Inflammatory macrophage treated with lipopolysaccharide for 1 hour (primary cell): ENCODE results near the gene WDR88.
"Not testable (repeated sequence)": the region's sequence is repeated elsewhere in the genome, so short reads cannot be mapped to it uniquely, and the experiment has no call there.

ENCODE experiments used
- DNase-seq, 2 donors: peaks; one replicate each; pipeline ENCODE4 v3.0.0-alpha.2; 2020 to 2022

WDR88 gene

GRCh38 chr19:33214596-33214995, 82.7 kb downstream of the WDR88 start:
- peak in 1 of 2 donors; percentile 30 for DNase-seq

- no peak for DNase-seq
Measured at GRCh38 chr19:33215438-33216197, 83.7 kb downstream of the WDR88 start.

DNA sequence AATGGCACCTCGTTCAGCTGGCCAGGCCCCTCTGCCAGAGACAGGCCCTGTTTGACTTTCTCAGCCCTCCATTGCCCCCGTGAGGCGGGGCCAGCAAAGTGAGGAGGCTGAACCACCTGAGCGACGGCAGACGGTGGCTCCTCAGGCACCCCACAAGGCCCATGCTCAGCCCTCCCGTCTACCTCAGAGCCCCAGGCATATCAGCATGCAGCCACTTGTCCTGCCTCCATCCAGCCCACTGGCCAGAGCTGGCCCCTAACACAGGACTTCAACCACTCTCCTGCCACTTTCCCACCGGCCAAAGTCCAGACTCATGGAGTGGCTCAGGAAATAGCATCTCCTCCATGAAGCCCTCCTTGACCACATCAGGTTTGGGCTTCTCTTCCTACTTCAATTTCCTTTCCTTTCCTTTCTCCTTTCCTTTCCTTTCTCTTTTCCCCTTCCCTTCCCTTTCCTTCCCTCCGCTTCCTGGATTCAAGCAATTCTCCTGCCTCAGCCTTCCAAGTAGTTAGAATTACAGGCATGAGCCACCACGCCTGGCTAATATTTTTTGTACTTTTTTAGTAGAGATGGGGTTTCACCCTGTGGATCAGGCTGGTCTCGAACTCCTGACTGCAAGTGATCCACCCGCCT, 84.4 kb downstream of the WDR88 start:
- no peak for DNase-seq

DNA sequence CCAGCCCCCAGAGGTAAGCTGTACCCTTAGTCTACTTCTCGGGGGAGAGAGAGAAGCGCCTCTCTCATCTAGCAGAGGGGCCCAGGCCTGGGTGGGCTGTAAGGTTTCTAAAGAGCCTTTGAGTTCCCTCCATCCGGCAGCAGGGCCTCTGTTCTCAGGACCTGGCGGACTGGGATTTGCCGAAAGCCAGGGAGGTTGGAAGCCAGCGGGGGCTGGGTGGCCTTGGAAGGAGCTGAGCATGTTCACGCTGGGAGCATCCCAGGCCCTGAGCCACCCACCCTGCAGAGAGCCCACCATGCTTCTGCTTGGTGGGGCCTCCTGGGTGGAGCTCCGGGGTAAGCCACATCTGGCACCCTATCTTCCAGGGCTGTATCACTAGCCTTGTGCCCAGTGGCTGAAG, 86.0 kb downstream of the WDR88 start:
- no peak for DNase-seq

- no peak for DNase-seq
Measured at GRCh38 chr19:33219261-33219815, 87.4 kb downstream of the WDR88 start.

DNA sequence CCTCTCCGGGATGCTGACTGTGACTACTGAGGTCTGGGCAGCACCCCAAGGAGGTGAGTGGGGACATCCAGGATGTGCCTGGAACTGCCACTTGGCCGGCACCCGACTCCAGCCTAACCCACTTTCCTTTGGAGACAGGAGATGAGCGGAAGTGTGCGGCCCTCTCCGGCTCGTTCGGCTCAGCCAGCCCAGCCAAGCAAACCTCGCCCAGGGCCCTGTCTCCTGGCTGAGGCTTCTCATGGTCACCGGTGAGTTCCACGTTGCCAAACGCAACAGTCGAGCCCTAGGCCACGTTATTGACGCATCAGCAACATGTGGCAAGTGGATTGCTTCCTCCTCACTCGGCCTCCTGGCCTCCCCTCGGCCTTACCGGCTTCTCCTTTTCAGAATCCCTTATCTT, 88.2 kb downstream of the WDR88 start:
- no peak for DNase-seq

- no peak for DNase-seq
Measured at GRCh38 chr19:33220735-33221134, 88.8 kb downstream of the WDR88 start.

DNA sequence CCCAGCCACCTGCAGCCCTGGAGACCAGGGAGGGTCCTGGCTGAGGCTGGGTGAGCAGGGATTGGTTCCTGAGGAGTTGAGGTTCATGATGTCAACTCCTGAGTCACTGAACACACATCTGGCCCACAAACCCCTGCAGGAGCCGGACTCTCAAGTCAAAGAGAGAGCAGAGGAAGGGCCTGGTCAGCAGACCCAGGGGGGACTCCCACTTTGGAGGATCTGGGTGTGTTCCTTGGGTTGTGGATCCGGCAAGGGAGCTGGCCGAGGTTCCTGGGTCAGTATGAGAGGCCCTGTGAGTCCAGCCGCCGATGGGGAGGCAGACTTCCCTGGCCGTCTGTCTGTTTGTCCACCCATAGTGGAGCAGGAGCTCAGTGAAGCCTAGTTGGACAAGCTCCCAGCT, 89.7 kb downstream of the WDR88 start:
- no peak for DNase-seq

DNA sequence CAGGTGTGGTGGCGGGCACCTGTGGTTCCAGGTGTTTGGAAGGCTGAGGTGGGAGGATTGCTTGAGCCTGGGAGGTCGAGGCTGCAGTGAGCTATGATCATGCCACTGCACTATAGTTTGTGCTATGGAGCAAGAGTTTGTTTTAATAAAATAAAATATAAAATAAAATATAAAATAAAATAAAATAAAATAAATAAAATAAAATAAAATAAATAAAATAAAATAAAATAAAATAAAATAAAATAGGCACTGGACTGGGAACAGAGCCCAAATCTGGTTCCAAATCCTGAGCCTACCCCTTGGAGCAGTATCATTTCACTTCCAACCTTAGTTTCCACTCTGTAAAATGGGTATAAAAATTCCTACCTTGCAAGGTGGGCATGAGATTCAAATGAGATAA, 90.3 kb downstream of the WDR88 start:
- not testable (repeated sequence) for DNase-seq

GRCh38 chr19:33224694-33225457, 93.0 kb downstream of the WDR88 start:
- no peak for DNase-seq
